Trophoblast cell (in vitro differentiated cells and primary cell): ENCODE measurements around the gene DNAI2.

Experiments used
- DNase-seq, 2 donors: peaks; one replicate each; pipeline ENCODE4 v3.0.0-alpha.2; 2016
- H2AFZ ChIP-seq: 2 replicates; pipeline ENCODE4 v1.6.1; 2013; ENCODE audit warnings: low read length, moderate library complexity, mild to moderate bottlenecking; ENCODE audit not compliant: insufficient read depth, poor library complexity
- H2AK5ac ChIP-seq: 2 replicates; pipeline ENCODE4 v1.6.1; 2013; ENCODE audit warnings: mild to moderate bottlenecking, low read length
- H2BK120ac ChIP-seq: 2 replicates; pipeline ENCODE4 v1.6.1; 2013; ENCODE audit warnings: low read length, mild to moderate bottlenecking, moderate library complexity; ENCODE audit not compliant: insufficient read depth, poor library complexity
- H2BK12ac ChIP-seq: 2 replicates; pipeline ENCODE4 v1.6.1; 2013; ENCODE audit warnings: mild to moderate bottlenecking, low read length, moderate library complexity
- H2BK5ac ChIP-seq: 2 replicates; pipeline ENCODE4 v1.6.1; 2013; ENCODE audit warnings: low read length, low read depth, moderate library complexity, mild to moderate bottlenecking; ENCODE audit not compliant: poor library complexity
- H3K14ac ChIP-seq: 2 replicates; pipeline ENCODE4 v1.6.1; 2013; ENCODE audit warnings: mild to moderate bottlenecking, low read length
- H3K18ac ChIP-seq: 2 replicates; pipeline ENCODE4 v1.6.1; 2013; ENCODE audit warnings: mild to moderate bottlenecking, low read length
- H3K23ac ChIP-seq: 2 replicates; pipeline ENCODE4 v1.6.1; 2013; ENCODE audit warnings: low read length
- H3K27ac ChIP-seq: 2 replicates; pipeline ENCODE4 v1.5.1; 2013; ENCODE audit warnings: low read depth, mild to moderate bottlenecking, inconsistent platforms, low read length, moderate library complexity
- H3K27me3 ChIP-seq: 2 replicates; pipeline ENCODE4 v1.6.1; 2013; ENCODE audit warnings: inconsistent platforms, mild to moderate bottlenecking, low read length, moderate library complexity; ENCODE audit not compliant: insufficient read depth
- H3K36me3 ChIP-seq, 2 experiments: 1 replicate in 1 of 2; 2 replicates in 1 of 2; pipeline ENCODE4 v1.6.1; 2013; ENCODE audit warnings: low read length in 2 of 2, mild to moderate bottlenecking in 2 of 2, moderate library complexity in 1 of 2; ENCODE audit not compliant: insufficient read depth in 2 of 2, control insufficient read depth in 1 of 2
- H3K4ac ChIP-seq: 2 replicates; pipeline ENCODE4 v1.6.1; 2013; ENCODE audit warnings: low read depth, mild to moderate bottlenecking, low read length, moderate library complexity
- H3K4me1 ChIP-seq, 2 experiments: 1 replicate in 1 of 2; 2 replicates in 1 of 2; pipeline ENCODE4 v1.6.1; 2013; ENCODE audit warnings: low read length in 2 of 2, mild to moderate bottlenecking in 2 of 2, moderate library complexity in 1 of 2; ENCODE audit not compliant: insufficient read depth in 2 of 2, control insufficient read depth in 1 of 2
- H3K4me2 ChIP-seq: 2 replicates; pipeline ENCODE4 v1.6.1; 2013; ENCODE audit warnings: inconsistent platforms, mild to moderate bottlenecking, low read length, moderate library complexity
- H3K4me3 ChIP-seq: 2 replicates; pipeline ENCODE4 v1.5.1; 2013; ENCODE audit warnings: mild to moderate bottlenecking, low read depth, low read length, inconsistent platforms
- H3K79me1 ChIP-seq: one replicate; pipeline ENCODE4 v1.6.1; 2013; ENCODE audit warnings: low read length
- H3K79me2 ChIP-seq: 2 replicates; pipeline ENCODE4 v1.6.1; 2013; ENCODE audit warnings: low read length, mild to moderate bottlenecking; ENCODE audit not compliant: control insufficient read depth, insufficient read depth, poor library complexity
- H3K9ac ChIP-seq: 2 replicates; pipeline ENCODE4 v1.6.1; 2013; ENCODE audit warnings: mild to moderate bottlenecking, low read length
- H3K9me3 ChIP-seq: 2 replicates; pipeline ENCODE4 v1.6.1; 2013; ENCODE audit warnings: low read depth, mild to moderate bottlenecking, control low read depth, inconsistent platforms, low read length; ENCODE audit not compliant: insufficient read depth
- H4K12ac ChIP-seq: 2 replicates; pipeline ENCODE4 v1.6.1; 2013; ENCODE audit warnings: low read depth, mild to moderate bottlenecking, low read length, moderate library complexity
- H4K8ac ChIP-seq: 2 replicates; pipeline ENCODE4 v1.6.1; 2013; ENCODE audit warnings: low read depth, mild to moderate bottlenecking, low read length, moderate library complexity
- H4K91ac ChIP-seq: one replicate; pipeline ENCODE4 v1.6.1; 2013; ENCODE audit warnings: low read depth, mild to moderate bottlenecking, low read length, moderate library complexity
- WGBS: extraction: QIAGEN DNeasy Blood & Tissue Kit; methylation state at CpG from one replicate; pipeline ENCODE4 v1.1.7; 2013; ENCODE audit warnings: missing lambda C conversion rate; ENCODE audit not compliant: insufficient read length, insufficient coverage; ENCODE audit errors: extremely low coverage; 5-methylcytosine and 5-hydroxymethylcytosine counted together

DNAI2 gene

DNA sequence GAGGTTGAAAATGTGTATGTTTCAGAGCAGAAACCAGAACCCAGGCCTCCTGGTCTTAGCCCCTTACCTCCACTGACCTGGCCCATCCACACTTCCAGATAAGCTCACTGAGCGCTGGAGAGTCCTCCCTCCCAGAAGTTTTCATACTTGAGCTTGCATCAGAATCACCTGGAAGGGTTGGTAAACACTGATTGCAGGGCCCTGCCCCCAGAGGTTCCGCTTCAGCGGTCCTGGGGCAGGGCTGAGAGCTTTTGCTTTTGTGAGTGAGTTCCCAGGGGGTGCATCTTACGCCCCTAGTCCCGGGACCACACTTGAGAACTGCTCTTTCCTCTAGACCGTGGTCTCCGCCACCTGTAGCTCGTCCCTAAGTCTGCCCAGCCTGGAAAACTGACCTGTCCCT, 40.1 kb upstream of the DNAI2 start:
- Histone ChIP-seq H3K9me3 (no peaks in the 10 kb centered on the region), H4K12ac (no peak overlapping the region)
- no CpG with 5 or more reads among the region's 8 CpGs for WGBS

DNA sequence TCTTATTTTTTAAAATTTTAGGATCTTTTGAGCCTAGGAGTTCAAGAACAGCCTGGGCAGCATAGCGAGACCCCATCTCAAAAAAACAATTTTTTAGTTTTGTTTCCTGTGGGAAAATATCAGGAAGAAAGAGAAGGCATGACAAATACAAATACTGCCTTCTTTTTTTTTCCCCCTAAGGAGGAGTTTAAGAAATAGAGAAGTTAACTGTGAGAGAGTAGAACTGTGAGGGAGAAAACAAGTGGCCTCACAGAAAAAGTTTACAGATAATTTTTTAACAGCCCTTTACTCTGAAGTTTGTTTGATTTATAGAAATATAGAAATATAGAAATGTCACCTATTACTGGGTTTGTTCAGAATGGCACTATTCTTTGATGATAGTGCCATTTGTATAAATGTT, 39.5 kb upstream of the DNAI2 start:
- Histone ChIP-seq H2AFZ (no peak overlapping the region), H2BK120ac (no peak overlapping the region), H3K79me1 (no peaks in the 10 kb centered on the region), H3K79me2 (no peaks in the 10 kb centered on the region), H3K9me3 (peaks cover 1% of the 10 kb centered on the region), H2BK12ac (no peak overlapping the region), H3K4me3 (no peak overlapping the region), H3K9ac (no peak overlapping the region), H4K8ac (no peak overlapping the region), H3K4me1 (no peaks in the 10 kb centered on the region), H3K36me3 (no peaks in the 10 kb centered on the region), H4K12ac (no peak overlapping the region), H3K4ac (no peak overlapping the region), H3K14ac (no peak overlapping the region), H4K91ac (no peak overlapping the region), H3K27me3 (no peaks in the 10 kb centered on the region), H3K23ac (no peak overlapping the region), H3K27ac (no peak overlapping the region), H3K4me2 (no peak overlapping the region), H2AK5ac (no peak overlapping the region), H3K18ac (no peak overlapping the region), H2BK5ac (no peak overlapping the region)
- no CpG with 5 or more reads among the region's 1 CpG for WGBS
- DNase-seq: no peak

More for the DNA sequence above, 40.1 kb upstream of the DNAI2 start:
- Histone ChIP-seq H3K4ac (no peak overlapping the region), H3K14ac (no peak overlapping the region), H4K91ac (no peak overlapping the region), H3K9ac (no peak overlapping the region), H2BK12ac (no peak overlapping the region), H2BK5ac (no peak overlapping the region), H4K8ac (no peak overlapping the region), H2BK120ac (no peak overlapping the region), H3K27me3 (no peaks in the 10 kb centered on the region), H3K79me2 (no peaks in the 10 kb centered on the region), H3K18ac (no peak overlapping the region), H3K79me1 (no peaks in the 10 kb centered on the region), H2AFZ (no peak overlapping the region), H2AK5ac (no peak overlapping the region), H3K23ac (no peak overlapping the region), H3K4me2 (no peak overlapping the region), H3K27ac (no peak overlapping the region), H3K4me3 (no peak overlapping the region), H3K36me3 (no peaks in the 10 kb centered on the region), H3K4me1 (no peaks in the 10 kb centered on the region)
- no peak for DNase-seq

DNA sequence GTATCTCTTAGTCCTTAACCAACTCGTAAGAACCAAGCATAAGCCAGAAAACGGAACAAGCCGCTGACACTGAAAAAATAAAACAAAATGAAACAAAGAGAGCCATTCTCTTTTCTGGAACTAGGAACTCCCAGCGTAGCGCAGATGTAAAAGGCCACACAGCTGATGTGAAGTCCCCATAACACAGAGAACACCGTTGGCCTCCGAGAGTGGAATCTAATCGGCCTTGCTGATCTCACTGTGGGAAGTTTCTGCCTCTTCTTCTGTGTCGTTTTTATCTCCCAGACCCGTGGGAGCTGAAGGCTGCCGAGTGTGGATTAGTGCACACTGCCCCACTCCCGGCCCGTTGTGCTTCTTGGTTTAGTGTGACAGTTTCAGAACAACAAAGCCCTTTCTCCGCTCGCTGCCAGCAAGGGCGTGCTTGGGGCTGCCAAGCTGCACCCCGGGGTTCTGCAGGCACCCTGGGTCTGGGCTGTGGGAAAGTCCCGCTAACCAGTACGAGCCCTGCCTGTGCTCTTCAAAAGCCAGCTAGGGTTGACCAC, 38.9 kb upstream of the DNAI2 start:
- no peak overlapping the region for H3K9ac ChIP-seq
- H3K27ac ChIP-seq: no peak overlapping the region
- H2BK120ac ChIP-seq: no peak overlapping the region
- no peaks in the 10 kb centered on the region for H3K27me3 ChIP-seq
- peaks cover 2% of the 10 kb centered on the region for H3K9me3 ChIP-seq
- DNase-seq: no peak
- H2AK5ac ChIP-seq: no peak overlapping the region
- no peak overlapping the region for H3K4me3 ChIP-seq
- no peak overlapping the region for H4K91ac ChIP-seq
- H2BK5ac ChIP-seq: no peak overlapping the region
- H4K12ac ChIP-seq: no peak overlapping the region
- WGBS: no CpG with 5 or more reads among the region's 19 CpGs
- H3K4me2 ChIP-seq: no peak overlapping the region
- H3K36me3 ChIP-seq: no peaks in the 10 kb centered on the region
- no peaks in the 10 kb centered on the region for H3K4me1 ChIP-seq
- H4K8ac ChIP-seq: no peak overlapping the region
- H3K79me2 ChIP-seq: no peaks in the 10 kb centered on the region
- H3K18ac ChIP-seq: no peak overlapping the region
- H2AFZ ChIP-seq: no peak overlapping the region
- no peak overlapping the region for H2BK12ac ChIP-seq
- H3K14ac ChIP-seq: no peak overlapping the region
- no peaks in the 10 kb centered on the region for H3K79me1 ChIP-seq
- no peak overlapping the region for H3K4ac ChIP-seq
- H3K23ac ChIP-seq: no peak overlapping the region

DNA sequence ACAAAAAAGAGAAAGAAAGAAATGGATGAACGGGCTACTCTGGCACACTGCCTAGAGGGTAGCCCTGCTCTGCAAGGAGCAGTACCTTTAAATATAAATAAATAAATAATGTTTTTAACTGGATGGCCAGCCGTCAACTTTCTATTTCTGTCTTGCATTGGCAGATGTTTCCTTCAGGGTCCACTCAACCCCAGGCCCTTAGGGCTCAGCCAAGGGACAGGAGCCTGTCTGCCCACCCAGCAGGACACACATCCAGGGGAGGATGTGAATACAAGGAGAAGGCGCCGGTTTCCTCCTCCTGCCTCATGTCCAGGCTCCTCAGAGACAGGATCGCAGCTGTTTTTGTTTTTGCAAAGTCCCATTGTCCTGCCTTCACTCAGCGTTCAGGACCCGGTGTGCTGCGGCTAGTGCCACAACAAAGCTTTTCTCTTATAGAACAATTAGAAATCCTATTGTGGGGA, 38.1 kb upstream of the DNAI2 start:
- no peak overlapping the region for H3K23ac ChIP-seq
- no peak overlapping the region for H4K91ac ChIP-seq
- no peak overlapping the region for H3K9ac ChIP-seq
- H2AFZ ChIP-seq: no peak overlapping the region
- no peak overlapping the region for H3K4me3 ChIP-seq
- no peak overlapping the region for H3K18ac ChIP-seq
- H2BK12ac ChIP-seq: no peak overlapping the region
- no peak for DNase-seq
- no peak overlapping the region for H2BK120ac ChIP-seq
- H4K8ac ChIP-seq: no peak overlapping the region
- no peaks in the 10 kb centered on the region for H3K79me1 ChIP-seq
- H3K4ac ChIP-seq: no peak overlapping the region
- H3K4me2 ChIP-seq: no peak overlapping the region
- no peak overlapping the region for H3K27ac ChIP-seq
- no peak overlapping the region for H2BK5ac ChIP-seq
- H3K27me3 ChIP-seq: no peaks in the 10 kb centered on the region
- no peak overlapping the region for H4K12ac ChIP-seq
- no peaks in the 10 kb centered on the region for H3K79me2 ChIP-seq
- WGBS: no CpG with 5 or more reads among the region's 8 CpGs
- no peak overlapping the region for H3K14ac ChIP-seq
- no peak overlapping the region for H2AK5ac ChIP-seq
- H3K36me3 ChIP-seq: no peaks in the 10 kb centered on the region
- H3K4me1 ChIP-seq: no peaks in the 10 kb centered on the region
- peaks cover 2% of the 10 kb centered on the region for H3K9me3 ChIP-seq
